BLaER1 (cell line): ENCODE measurements around the gene HSD17B12.

Source experiments
- H3K27ac ChIP-seq: shearing (Covaris generic); formaldehyde crosslinking; 2 replicates; pipeline ENCODE4 v1.8.1; 2022
- H3K27me3 ChIP-seq: shearing (Covaris generic); formaldehyde crosslinking; 2 replicates; pipeline ENCODE4 v1.8.1; 2022
- H3K36me3 ChIP-seq: shearing (Covaris generic); formaldehyde crosslinking; 2 replicates; pipeline ENCODE4 v1.8.1; 2022
- H3K4me1 ChIP-seq: shearing (Covaris generic); formaldehyde crosslinking; 2 replicates; pipeline ENCODE4 v1.8.1; 2022
- H3K4me2 ChIP-seq: shearing (Covaris generic); formaldehyde crosslinking; 2 replicates; pipeline ENCODE4 v1.8.1; 2022
- H3K4me3 ChIP-seq: shearing (Covaris generic); formaldehyde crosslinking; 2 replicates; pipeline ENCODE4 v1.8.1; 2022
- H3K9ac ChIP-seq: shearing (Covaris generic); formaldehyde crosslinking; 2 replicates; pipeline ENCODE4 v1.8.1; 2022
- H3K9me3 ChIP-seq: shearing (Covaris generic); formaldehyde crosslinking; 2 replicates; pipeline ENCODE4 v1.8.1; 2022
- H4K20me1 ChIP-seq: shearing (Covaris generic); formaldehyde crosslinking; 2 replicates; pipeline ENCODE4 v1.8.1; 2022
- Cebpa-rat ChIP-seq: shearing (Covaris generic); IDR thresholded peaks from 2 replicates; pipeline ENCODE4 v1.8.1; 2022

HSD17B12 gene

GRCh38 chr11:43901551-43901950 lies 221.0 kb downstream of the HSD17B12 start:
- TF ChIP-seq Cebpa-rat = no peak
- H3K4me2 ChIP-seq = no peak overlapping the region
- no peaks in the 10 kb centered on the region for H3K9me3 ChIP-seq
- no peaks in the 10 kb centered on the region for H3K27me3 ChIP-seq
- H3K36me3 ChIP-seq = peaks cover 43% of the 10 kb centered on the region
- H3K4me3 ChIP-seq = no peak overlapping the region
- no peaks in the 10 kb centered on the region; the same call in 1 of the 2 replicates for H3K4me1 ChIP-seq
- no peak overlapping the region for H3K27ac ChIP-seq
- no peak overlapping the region for H3K9ac ChIP-seq
- H4K20me1 ChIP-seq = no peaks in the 10 kb centered on the region

DNA sequence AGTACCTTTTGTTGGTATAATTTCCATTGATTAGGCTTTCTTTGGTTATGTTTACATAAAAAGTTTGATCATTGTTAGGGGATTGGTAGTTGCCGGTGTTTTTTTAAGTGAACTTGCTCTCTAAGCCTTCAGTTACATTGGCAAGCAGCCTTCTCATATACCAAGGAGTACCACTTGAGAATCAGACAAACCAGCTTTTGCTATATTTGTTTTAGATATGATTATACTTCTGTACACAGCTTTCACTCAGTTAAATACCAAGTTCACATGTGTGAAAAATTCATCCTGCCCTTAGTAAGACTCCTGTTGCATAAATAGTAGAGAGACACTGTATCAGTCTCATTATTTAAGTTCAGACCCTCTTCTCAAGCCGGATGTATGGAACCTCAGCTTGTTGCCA lies 222.5 kb downstream of the HSD17B12 start:
- no peak overlapping the region for H3K4me3 ChIP-seq
- no peak for TF ChIP-seq Cebpa-rat
- H3K27ac ChIP-seq = no peak overlapping the region
- no peaks in the 10 kb centered on the region for H3K27me3 ChIP-seq
- H3K4me1 ChIP-seq = peaks cover 10% of the 10 kb centered on the region
- H3K36me3 ChIP-seq = peaks cover 29% of the 10 kb centered on the region
- no peaks in the 10 kb centered on the region for H3K9me3 ChIP-seq
- no peak overlapping the region for H3K9ac ChIP-seq
- H4K20me1 ChIP-seq = no peaks in the 10 kb centered on the region
- no peak overlapping the region for H3K4me2 ChIP-seq

DNA sequence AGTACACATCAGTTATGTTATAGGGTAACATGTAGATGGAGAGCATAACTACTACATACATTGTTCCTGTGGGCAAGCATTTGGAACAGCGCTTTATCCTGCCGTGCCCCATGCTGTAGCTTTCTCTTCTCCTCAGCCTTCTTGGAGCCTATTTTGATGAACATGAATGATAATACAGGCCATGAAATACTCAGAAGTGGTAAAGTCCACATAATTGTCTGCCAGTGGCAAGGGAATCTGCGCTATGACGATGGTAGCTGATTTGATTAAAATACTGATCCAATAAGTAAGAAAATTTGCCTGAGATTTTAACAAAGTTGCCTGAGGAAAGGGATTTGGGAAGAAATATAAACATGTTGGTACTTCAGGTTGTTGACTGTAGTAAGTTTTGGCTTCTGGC lies 223.4 kb downstream of the HSD17B12 start:
- Histone ChIP-seq H3K9me3 (no peaks in the 10 kb centered on the region), H3K4me2 (no peak overlapping the region), H3K27me3 (no peaks in the 10 kb centered on the region), H4K20me1 (no peaks in the 10 kb centered on the region), H3K4me1 (peaks cover 10% of the 10 kb centered on the region), H3K9ac (no peak overlapping the region), H3K4me3 (no peak overlapping the region), H3K36me3 (peaks cover 20% of the 10 kb centered on the region), H3K27ac (no peak overlapping the region)
- TF ChIP-seq Cebpa-rat = no peak

DNA sequence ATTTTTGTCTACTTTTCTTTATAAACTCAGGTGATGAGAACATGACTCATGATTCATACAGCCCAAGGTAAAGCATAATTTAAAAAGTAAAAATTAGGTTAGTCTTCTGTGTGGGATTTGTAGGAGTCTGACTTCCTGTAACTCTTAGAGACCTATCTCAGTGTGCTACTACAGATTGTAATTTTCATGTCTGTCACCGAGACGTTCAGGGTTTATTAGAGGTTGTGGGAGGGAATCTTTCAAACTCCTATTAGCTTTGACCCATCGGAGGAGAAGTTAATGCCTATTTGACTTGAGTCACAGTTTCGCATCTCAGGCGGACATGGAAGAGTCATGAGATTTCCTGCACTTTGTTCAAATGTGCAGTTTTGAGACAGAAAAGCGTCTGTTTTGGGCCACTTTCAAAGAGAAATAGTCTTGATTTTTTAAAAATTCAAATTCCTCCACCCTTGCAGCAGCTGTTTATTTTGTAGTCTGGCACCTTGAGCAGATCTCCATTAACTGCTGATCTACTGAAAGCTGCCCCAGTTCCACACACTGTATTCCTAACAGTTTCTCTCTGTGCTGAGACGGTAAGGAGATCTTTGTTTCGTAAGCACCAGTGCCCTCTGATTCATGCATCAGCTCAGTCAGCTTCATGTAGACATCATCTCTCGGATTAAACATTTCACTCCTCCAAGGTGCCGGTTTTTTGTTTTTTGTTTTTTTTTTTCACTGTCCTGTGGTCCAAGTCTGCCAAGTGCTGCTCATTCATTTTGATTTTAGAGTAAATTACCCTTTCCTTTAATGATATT lies 224.4 kb downstream of the HSD17B12 start:
- H3K4me1 ChIP-seq = peaks cover 10% of the 10 kb centered on the region
- peaks cover 17% of the 10 kb centered on the region; the same call in 1 of the 2 replicates for H3K36me3 ChIP-seq
- H3K9ac ChIP-seq = no peak overlapping the region
- no peak overlapping the region for H3K4me2 ChIP-seq
- no peak for TF ChIP-seq Cebpa-rat
- H4K20me1 ChIP-seq = no peaks in the 10 kb centered on the region
- H3K27ac ChIP-seq = no peak overlapping the region
- H3K27me3 ChIP-seq = no peaks in the 10 kb centered on the region
- no peaks in the 10 kb centered on the region for H3K9me3 ChIP-seq
- no peak overlapping the region for H3K4me3 ChIP-seq

DNA sequence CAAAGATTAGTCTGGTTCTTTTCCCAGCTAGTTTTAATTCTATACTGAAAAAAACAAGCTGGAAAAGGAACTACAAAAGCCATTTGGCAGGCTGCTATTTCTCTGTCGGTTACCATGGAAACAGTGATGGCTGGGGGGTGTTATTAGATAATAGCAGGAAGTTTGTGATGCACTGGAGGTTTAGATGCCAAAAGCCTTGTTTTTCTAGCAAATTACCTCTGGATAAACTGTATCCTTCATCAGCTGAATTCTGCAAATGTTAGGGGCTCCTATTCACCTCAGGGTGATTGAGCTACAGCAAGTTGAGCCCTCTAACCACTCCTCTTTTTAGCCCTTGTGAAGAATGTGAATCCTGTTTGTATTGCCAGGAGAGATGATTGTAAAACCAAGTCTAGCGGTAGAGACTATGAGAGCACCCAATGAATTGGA lies 225.3 kb downstream of the HSD17B12 start:
- H3K27ac ChIP-seq = no peak overlapping the region
- H3K4me1 ChIP-seq = peaks cover 10% of the 10 kb centered on the region
- no peaks in the 10 kb centered on the region for H4K20me1 ChIP-seq
- H3K27me3 ChIP-seq = no peaks in the 10 kb centered on the region
- no peak overlapping the region for H3K4me3 ChIP-seq
- no peaks in the 10 kb centered on the region for H3K9me3 ChIP-seq
- peaks cover 17% of the 10 kb centered on the region; the same call in 1 of the 2 replicates for H3K36me3 ChIP-seq
- H3K4me2 ChIP-seq = no peak overlapping the region
- TF ChIP-seq Cebpa-rat = no peak
- no peak overlapping the region for H3K9ac ChIP-seq
